BJ (cell line): Measurements from ENCODE around the gene SLC1A3. TPM values are rescaled to one million over a fixed set of nuclear protein-coding genes. Genes with fewer than 3 reads are reported as not detected.

Experiments used
- CTCF ChIA-PET: fragments of 350-600 bp; formaldehyde crosslinking; extraction: SDS; loops from one replicate; lab custom pipeline; 2021; ENCODE audit warnings: antibody characterized with exemption, inconsistent platforms; lab: Yijun Ruan, JAX
- POLR2A ChIA-PET: fragments of 300-600 bp; sonication (Branson Sonifier 250); formaldehyde crosslinking; extraction: SDS; loops from one replicate; lab custom pipeline; 2021; ENCODE audit warnings: antibody characterized with exemption; lab: Charles Lee
- DNase-seq: peaks from one replicate; pipeline ENCODE4 v3.0.0-alpha.2; 2011; ENCODE audit warnings: low read depth
- H3K27me3 ChIP-seq: 2 replicates; pipeline ENCODE4 v1.6.0; 2011; ENCODE audit warnings: low read length; ENCODE audit not compliant: control insufficient read depth, insufficient read depth
- H3K36me3 ChIP-seq: 2 replicates; pipeline ENCODE4 v1.5.1; 2011; ENCODE audit warnings: low read length; ENCODE audit not compliant: control insufficient read depth, insufficient read depth
- H3K4me3 ChIP-seq: 2 replicates; pipeline ENCODE4 v1.5.1; 2011; ENCODE audit warnings: low read depth, mild to moderate bottlenecking, control low read depth, low read length
- CTCF ChIP-seq: IDR thresholded peaks from 2 replicates; pipeline ENCODE4 v1.5.1; 2011; ENCODE audit warnings: low read depth, mild to moderate bottlenecking, control low read depth, inconsistent platforms, low read length, moderate library complexity; ENCODE audit not compliant: insufficient read depth
- polyA plus RNA-seq: library from polyadenylated mRNA; depleted of rRNA; stranded (reverse); fragments of >200 nt; gene quantifications from 2 replicates; pipeline ENCODE4 v1.2.3, GENCODE V29; 2011

SLC1A3 gene
- polyA plus RNA-seq, 1 experiment: 0.54 TPM

GRCh38 chr5:36656556-36656955 is 50.1 kb downstream of the SLC1A3 start:
- no peak for DNase-seq
- Histone ChIP-seq H3K36me3 (no peaks in the 10 kb centered on the region), H3K27me3 (no peaks in the 10 kb centered on the region), H3K4me3 (no peak overlapping the region)
- POLR2A ChIA-PET: no interaction called here
- no peak for TF ChIP-seq CTCF
- CTCF ChIA-PET: interaction anchor here (0.6 to 1.8 kb wide), 2 partner anchors 34 to 1218 kb away, joined by 3 to 7 read pairs; no protein-coding TSS in a partner anchor

GRCh38 chr5:36657563-36657995 is 51.2 kb downstream of the SLC1A3 start:
- no peak for TF ChIP-seq CTCF
- DNase-seq: peak; percentile 96
- no peak overlapping the region for H3K4me3 ChIP-seq
- ChIA-PET CTCF (interaction anchor here (0.9 to 1.2 kb wide), 4 partner anchors 27 to 260 kb away, joined by 3 read pairs; no protein-coding TSS in a partner anchor), POLR2A (no interaction called here)
- H3K36me3 ChIP-seq: no peaks in the 10 kb centered on the region
- no peaks in the 10 kb centered on the region for H3K27me3 ChIP-seq

GRCh38 chr5:36658038-36658756 is 51.8 kb downstream of the SLC1A3 start:
- TF ChIP-seq CTCF: no peak
- POLR2A ChIA-PET: no interaction called here

GRCh38 chr5:36659411-36659810 is 53.0 kb downstream of the SLC1A3 start:
- POLR2A ChIA-PET: no interaction called here

More at GRCh38 chr5:36658038-36658756, 51.8 kb downstream of the SLC1A3 start:
- DNase-seq: no peak
- no peaks in the 10 kb centered on the region for H3K36me3 ChIP-seq
- CTCF ChIA-PET: interaction anchor here (0.9 to 1.2 kb wide), 4 partner anchors 28 to 260 kb away, joined by 3 read pairs; no protein-coding TSS in a partner anchor
- H3K27me3 ChIP-seq: no peaks in the 10 kb centered on the region
- H3K4me3 ChIP-seq: no peak overlapping the region

More at GRCh38 chr5:36659411-36659810, 53.0 kb downstream of the SLC1A3 start:
- no peak for DNase-seq
- H3K36me3 ChIP-seq: no peaks in the 10 kb centered on the region
- H3K4me3 ChIP-seq: no peak overlapping the region
- TF ChIP-seq CTCF: no peak
- CTCF ChIA-PET: no interaction called here
- H3K27me3 ChIP-seq: no peaks in the 10 kb centered on the region
